ENCODE measurements around the gene GUCD1.
"Not testable (repeated sequence)": the region's sequence is repeated elsewhere in the genome, so short reads cannot be mapped to it uniquely, and the experiment has no call there.

Gene GUCD1

GRCh38 chr22:24603770-24604629 lies 49.1 kb upstream of the GUCD1 start:
- not testable (repeated sequence) for H3K9me3 ChIP-seq (ENCODE audit: control insufficient read depth, insufficient read depth, low read depth, low read length); H3K4me3 ChIP-seq (ENCODE audit: low read depth, low read length); H3K36me3 ChIP-seq (ENCODE audit: control insufficient read depth in 2 of 2, insufficient read depth in 1 of 2, low read length in 2 of 2); H3K27ac ChIP-seq (ENCODE audit: extremely low read depth, low read depth, low read length); H3K4me1 ChIP-seq (ENCODE audit: control insufficient read depth, insufficient read depth, low read length)
- TF ChIP-seq ZNF133 (tag by site-specific recombination; IDR thresholded peaks at IDR 0.05) = peak; percentile 59
- POLR2A ChIA-PET = interaction anchor here (2.1 kb wide), 1 partner anchor 10 kb away, joined by 6 read pairs; no protein-coding TSS in a partner anchor
- CTCF ChIA-PET = interaction anchor here (0.6 kb wide), 1 partner anchor 10 kb away, joined by 3 read pairs; no protein-coding TSS in a partner anchor

GRCh38 chr22:24602847-24603769 lies 48.2 kb upstream of the GUCD1 start, which contains the start of gene GGT1:
Gene GGT1, plus strand, starts transcription at chr22:24603193. Its CDS starts 7,889 bp downstream, at chr22:24611082.
- POLR2A ChIA-PET = interaction anchor here (2.1 kb wide), 1 partner anchor 10 kb away, joined by 6 read pairs; no protein-coding TSS in a partner anchor
- CTCF ChIA-PET = interaction anchor here (0.6 to 1.3 kb wide), 2 partner anchors 9 to 10 kb away, joined by 3 read pairs; partner anchors contain the start of gene LRRC75B
- not testable (repeated sequence) for H3K9me3 ChIP-seq (ENCODE audit: control insufficient read depth, insufficient read depth, low read depth, low read length); H3K27ac ChIP-seq (ENCODE audit: extremely low read depth, low read depth, low read length); H3K4me3 ChIP-seq (ENCODE audit: low read depth, low read length); H3K36me3 ChIP-seq (ENCODE audit: control insufficient read depth in 2 of 2, insufficient read depth in 1 of 2, low read length in 2 of 2); H3K4me1 ChIP-seq (ENCODE audit: control insufficient read depth, insufficient read depth, low read length)
- TF ChIP-seq ZNF768 (tag by site-specific recombination; IDR thresholded peaks at IDR 0.05) (peak; percentile 97), SP3 (tag by site-specific recombination; IDR thresholded peaks at IDR 0.05) (0 out of 2 replicates have a peak, but pooled peaks have one; percentile 18), ZFHX2 (tag by site-specific recombination; conservative IDR thresholded peaks at IDR 0.05) (peak; percentile 60), ZBTB8A (tag by site-specific recombination; IDR thresholded peaks at IDR 0.05) (0 out of 2 replicates have a peak, but pooled peaks have one; percentile 21), GLIS1 (tag by site-specific recombination; IDR thresholded peaks at IDR 0.05) (peak; percentile 39; the same call in 1 of the 2 replicates), SCRT2 (tag by site-specific recombination; IDR thresholded peaks at IDR 0.05) (peak; percentile 32; the same call in 1 of the 2 replicates)

- CTCF ChIA-PET = interaction anchor here (1.3 kb wide), 1 partner anchor 9 kb away, joined by 3 read pairs; the partner anchor contains the start of gene LRRC75B
- H3K4me3 ChIP-seq (ENCODE audit: low read depth, low read length); H3K27ac ChIP-seq (ENCODE audit: extremely low read depth, low read depth, low read length); H3K36me3 ChIP-seq (ENCODE audit: control insufficient read depth in 2 of 2, insufficient read depth in 1 of 2, low read length in 2 of 2); H3K9me3 ChIP-seq (ENCODE audit: control insufficient read depth, insufficient read depth, low read depth, low read length); H3K4me1 ChIP-seq (ENCODE audit: control insufficient read depth, insufficient read depth, low read length): not testable (repeated sequence)
- POLR2A ChIA-PET = interaction anchor here (2.1 kb wide), 1 partner anchor 9 kb away, joined by 6 read pairs; no protein-coding TSS in a partner anchor
Observed at GRCh38 chr22:24602105-24602749, 47.3 kb upstream of the GUCD1 start.

- Histone ChIP-seq H3K36me3 (ENCODE audit: control insufficient read depth in 2 of 2, insufficient read depth in 1 of 2, low read length in 2 of 2) (no peaks in the 10 kb centered on the region), H3K9me3 (ENCODE audit: control insufficient read depth, insufficient read depth, low read depth, low read length) (no peaks in the 10 kb centered on the region), H3K4me3 (ENCODE audit: low read depth, low read length) (no peak overlapping the region), H3K4me1 (ENCODE audit: control insufficient read depth, insufficient read depth, low read length) (peaks cover 5% of the 10 kb centered on the region), H3K27ac (ENCODE audit: extremely low read depth, low read depth, low read length) (no peak overlapping the region)
- CTCF ChIA-PET = interaction anchor here (0.6 to 1.3 kb wide), 2 partner anchors 8 to 738 kb away, joined by 3 read pairs; partner anchors contain the start of gene LRRC75B
- TF ChIP-seq EGR2 (tag by site-specific recombination; IDR thresholded peaks at IDR 0.05; ENCODE audit: low read depth) (peak; percentile 7; the same call in 1 of the 2 replicates), ZNF175 (tag by site-specific recombination; IDR thresholded peaks at IDR 0.05) (no peak)
- POLR2A ChIA-PET = no interaction called here
Observed at GRCh38 chr22:24601217-24602104, 46.5 kb upstream of the GUCD1 start.
